DND-41 (cell line): ENCODE measurements around the gene CTDP1.

Experiments
- CTCF ChIP-seq: IDR thresholded peaks from 2 replicates; pipeline ENCODE4 v1.5.1; 2012; ENCODE audit warnings: borderline replicate concordance, low read length, moderate library complexity, mild to moderate bottlenecking; ENCODE audit not compliant: poor library complexity, severe bottlenecking; ENCODE audit errors: extremely low read depth
- EZH2 ChIP-seq: IDR thresholded peaks from 3 replicates; pipeline ENCODE4 v1.6.1; 2012; ENCODE audit warnings: borderline replicate concordance, low read depth, mild to moderate bottlenecking, moderate library complexity, low read length, inconsistent platforms; ENCODE audit not compliant: severe bottlenecking

GRCh38 chr18:79631761-79632446 is 47.7 kb upstream of the CTDP1 start:
- TF ChIP-seq EZH2: no peak
- no peak for TF ChIP-seq CTCF
